Ascending aorta (tissue), 2 donors: ENCODE measurements around the gene ERBB2. TPM values are rescaled to one million over a fixed set of nuclear protein-coding genes. Genes with fewer than 3 reads are reported as not detected.

Experiments
- DNase-seq, 2 donors: peaks; one replicate each; pipeline ENCODE4 v3.0.0-alpha.2; 2019; ENCODE audit warnings: low spot score in 2 of 2
- H3K27ac ChIP-seq, 2 donors: fragments of 200-600 bp; sonication (generic); one replicate each; pipeline ENCODE4 v1.5.1; 2016 to 2017; ENCODE audit warnings: mild to moderate bottlenecking in 1 of 2
- H3K27me3 ChIP-seq: fragments of 200-600 bp; sonication (generic); one replicate; pipeline ENCODE4 v1.5.1; 2017
- H3K36me3 ChIP-seq, 2 donors: fragments of 200-600 bp; sonication (generic); one replicate each; pipeline ENCODE4 v1.5.1; 2016
- H3K4me1 ChIP-seq, 2 donors: fragments of 200-600 bp; sonication (generic); one replicate each; pipeline ENCODE4 v1.5.1; 2016 to 2017; ENCODE audit warnings: mild to moderate bottlenecking in 1 of 2
- H3K4me3 ChIP-seq, 2 donors: fragments of 200-600 bp; sonication (generic); one replicate each; pipeline ENCODE4 v1.5.1; 2016 to 2017; ENCODE audit warnings: mild to moderate bottlenecking in 1 of 2
- H3K9me3 ChIP-seq, 2 donors: fragments of 200-600 bp; sonication (generic); one replicate each; pipeline ENCODE4 v1.5.1; 2016
- CTCF ChIP-seq, 3 experiments: fragments of 200-600 bp in 2 of 3; fragments of 450-650 bp in 1 of 3; sonication (generic) in 2 of 3; IDR thresholded peaks; one replicate each; pipeline ENCODE4 v1.5.1; 2016 to 2019; ENCODE audit warnings: antibody characterized with exemption in 3 of 3, mild to moderate bottlenecking in 1 of 3, moderate library complexity in 1 of 3
- intact Hi-C: fragments of 100-400 bp; cut with DNase I; formaldehyde crosslinking; loops from one replicate; pipeline ENCODE4 v1.15.1; 2023
- total RNA-seq: library from RNA; depleted of rRNA; stranded (reverse); fragments of >200 nt; gene quantifications from one replicate; pipeline ENCODE4 v1.1.0, GENCODE V29; 2016

ERBB2 gene
- total RNA-seq, 1 donor from 2014 or later = 124 TPM

DNA sequence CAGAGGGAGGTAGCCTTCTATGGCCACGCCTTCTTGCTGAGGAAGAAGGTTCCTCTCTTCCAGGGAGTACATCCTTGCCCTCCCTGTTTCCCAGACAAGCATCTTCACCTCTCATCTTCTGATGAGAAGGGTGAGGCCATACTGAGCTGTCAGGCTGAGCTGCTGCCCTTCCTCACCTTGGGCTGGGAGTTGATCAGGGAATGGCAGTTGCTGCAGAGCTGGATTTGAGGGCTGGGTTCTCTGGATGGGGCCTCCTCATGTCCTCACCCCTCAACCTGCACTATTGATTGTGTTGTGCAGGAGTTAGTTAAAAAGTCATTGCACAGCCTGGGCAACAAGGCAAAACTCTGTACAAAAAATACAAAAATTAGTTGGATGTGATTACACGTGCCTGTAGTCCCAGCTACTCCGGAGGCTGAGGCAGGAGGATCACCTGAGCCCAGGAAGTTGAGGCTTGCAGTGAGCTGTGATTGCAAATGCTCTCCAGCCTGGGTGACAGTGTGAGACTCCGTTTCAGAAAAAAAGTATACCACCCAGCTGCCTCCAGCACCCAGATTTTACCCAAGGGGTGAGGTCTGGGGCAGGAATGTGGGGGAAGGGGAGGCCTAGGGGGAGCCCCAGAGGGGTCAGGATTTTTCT, 2.0 kb downstream of the ERBB2 start:
- Histone ChIP-seq H3K27me3 (no peaks in the 10 kb centered on the region), H3K27ac (peak overlapping the region; percentile 87 to 91), H3K36me3 (peaks cover under 1% of the 10 kb centered on the region in 2 donors), H3K9me3 (no peaks in the 10 kb centered on the region), H3K4me3 (peak overlapping the region in 1 of 2 donors; percentile 84), H3K4me1 (peaks cover 7 to 42% of the 10 kb centered on the region in 2 donors)
- no peak for TF ChIP-seq CTCF (IDR thresholded peaks at IDR 0.05)
- intact Hi-C loops = no loop called here
- DNase-seq = no peak

- Histone ChIP-seq H3K27ac (peak overlapping the region; percentile 55 to 88), H3K36me3 (peaks cover 14% of the 10 kb centered on the region in 2 donors), H3K27me3 (no peaks in the 10 kb centered on the region), H3K4me1 (peaks cover 7 to 43% of the 10 kb centered on the region in 2 donors), H3K4me3 (no peak overlapping the region), H3K9me3 (no peaks in the 10 kb centered on the region)
- no peak for TF ChIP-seq CTCF (IDR thresholded peaks at IDR 0.05)
- intact Hi-C loops = no loop called here
- no peak for DNase-seq
Measured at GRCh38 chr17:39702901-39703893, 3.3 kb downstream of the ERBB2 start.

DNA sequence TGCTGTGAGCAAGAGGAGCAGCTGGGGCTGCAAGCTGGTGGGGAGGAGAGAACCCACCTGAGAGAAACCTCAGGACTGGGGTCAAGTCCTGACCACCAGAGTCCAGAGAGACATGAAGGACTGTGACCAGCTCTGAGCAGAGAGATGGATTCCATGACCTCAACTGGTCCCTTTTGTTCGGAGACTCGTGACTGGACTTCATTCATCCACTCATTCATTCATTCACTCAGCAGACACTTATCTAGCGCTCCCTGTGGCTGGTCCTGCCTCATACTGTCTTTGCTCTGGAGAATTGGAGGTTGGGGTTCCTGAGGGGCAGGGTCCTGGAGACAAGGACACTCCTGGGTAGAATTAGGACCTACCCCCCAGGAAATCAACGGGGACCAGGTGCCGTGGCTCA, 4.0 kb downstream of the ERBB2 start:
- intact Hi-C loops = loop anchor here (2.0 kb wide), 3 partner anchors 25 to 35 kb away; partner anchors contain the start of genes MIEN1 and PNMT
- Histone ChIP-seq H3K27ac (peak overlapping the region; percentile 55 to 88), H3K36me3 (peaks cover 21% of the 10 kb centered on the region in 2 donors), H3K4me1 (peaks cover 7 to 43% of the 10 kb centered on the region in 2 donors), H3K4me3 (no peak overlapping the region), H3K9me3 (no peaks in the 10 kb centered on the region), H3K27me3 (no peaks in the 10 kb centered on the region)
- no peak for DNase-seq
- TF ChIP-seq CTCF (IDR thresholded peaks at IDR 0.05) = no peak

- peak; percentile 51 to 78 (median 65) for TF ChIP-seq CTCF (IDR thresholded peaks at IDR 0.05)
- Histone ChIP-seq H3K4me3 (peak overlapping the region in 1 of 2 donors; percentile 38), H3K27ac (peak overlapping the region; percentile 83 to 88), H3K4me1 (peaks cover 7 to 38% of the 10 kb centered on the region in 2 donors), H3K27me3 (no peaks in the 10 kb centered on the region), H3K9me3 (no peaks in the 10 kb centered on the region), H3K36me3 (peaks cover 31 to 32% of the 10 kb centered on the region in 2 donors)
- intact Hi-C loops = loop anchor here (2.0 kb wide), 3 partner anchors 26 to 36 kb away; partner anchors contain the start of genes MIEN1 and PNMT
- peak in 1 of 2 donors; percentile 83 for DNase-seq
Measured at GRCh38 chr17:39704821-39705551, 5.1 kb downstream of the ERBB2 start.

DNA sequence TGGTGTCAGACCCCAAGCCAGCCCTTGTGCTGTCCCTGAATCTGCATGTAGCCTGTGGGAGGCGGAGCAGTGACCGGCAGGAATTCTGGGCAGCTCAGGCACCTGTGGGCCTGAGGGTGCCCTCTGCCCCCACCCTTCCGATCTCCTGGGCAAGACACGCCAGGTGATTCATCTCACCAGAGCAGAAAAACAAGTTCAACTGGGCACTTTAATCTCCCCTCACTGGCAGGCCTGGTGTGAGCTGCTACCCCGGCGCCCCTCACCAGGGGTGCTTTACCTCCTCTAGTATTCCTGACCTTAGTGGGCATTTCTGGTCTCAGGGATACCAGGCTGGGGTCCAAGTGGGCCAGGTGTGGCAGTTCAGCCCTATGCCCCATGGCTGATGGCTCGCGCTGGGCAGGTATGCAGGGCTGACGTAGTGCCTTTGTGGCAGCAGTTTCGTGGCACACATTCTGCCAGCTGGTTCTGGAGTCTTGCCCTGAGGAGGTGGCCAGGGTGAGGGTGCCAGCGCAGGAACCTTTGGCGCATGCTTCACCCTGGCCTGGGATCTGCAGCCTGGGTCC, 6.0 kb downstream of the ERBB2 start:
- H3K27me3 ChIP-seq = no peaks in the 10 kb centered on the region
- peak overlapping the region; percentile 83 to 88 for H3K27ac ChIP-seq
- intact Hi-C loops = loop anchor here (2.0 kb wide), 3 partner anchors 25 to 37 kb away; partner anchors contain the start of genes MIEN1 and PNMT
- no peak for TF ChIP-seq CTCF (IDR thresholded peaks at IDR 0.05)
- DNase-seq = no peak
- H3K4me3 ChIP-seq = peak overlapping the region in 1 of 2 donors; percentile 32
- no peaks in the 10 kb centered on the region for H3K9me3 ChIP-seq
- peaks cover 39 to 41% of the 10 kb centered on the region in 2 donors for H3K36me3 ChIP-seq
- peaks cover 7 to 38% of the 10 kb centered on the region in 2 donors for H3K4me1 ChIP-seq
